MM.1S (cell line): ENCODE results near the gene CDC20.

Source experiments
- DNase-seq: peaks from one replicate; pipeline ENCODE4 v3.0.0-alpha.2; 2015
- H2AFZ ChIP-seq: fragments of 300-600 bp; sonication (generic); 2 replicates; pipeline ENCODE4 v1.6.0; 2016; ENCODE audit warnings: antibody characterized with exemption, low read length
- H3F3A ChIP-seq: fragments of 300-600 bp; sonication (generic); 2 replicates; pipeline ENCODE4 v1.6.1; 2016; ENCODE audit warnings: mild to moderate bottlenecking, antibody characterized with exemption, low read length, moderate library complexity, mixed read lengths; ENCODE audit not compliant: insufficient read depth
- H3K27ac ChIP-seq: fragments of 300-600 bp; sonication (generic); 2 replicates; pipeline ENCODE4 v1.5.1; 2016; ENCODE audit warnings: mild to moderate bottlenecking, low read length
- H3K27me3 ChIP-seq: fragments of 300-600 bp; sonication (generic); replicated peaks from 2 replicates; pipeline ENCODE4 v1.6.0; 2016; ENCODE audit warnings: low read length; ENCODE audit not compliant: insufficient read depth
- H3K36me3 ChIP-seq: fragments of 300-600 bp; sonication (generic); replicated peaks from 2 replicates; pipeline ENCODE4 v1.6.1; 2016; ENCODE audit warnings: mild to moderate bottlenecking, low read length, mixed read lengths; ENCODE audit not compliant: insufficient read depth
- H3K4me1 ChIP-seq: fragments of 300-600 bp; sonication (generic); 2 replicates; pipeline ENCODE4 v1.6.1; 2016; ENCODE audit warnings: low read length, mixed read lengths
- H3K4me2 ChIP-seq: fragments of 300-600 bp; sonication (generic); 2 replicates; pipeline ENCODE4 v1.6.0; 2016; ENCODE audit warnings: low read depth, low read length
- H3K4me3 ChIP-seq: fragments of 300-600 bp; sonication (generic); 2 replicates; pipeline ENCODE4 v1.5.1; 2016; ENCODE audit warnings: low read length, mixed read lengths
- H3K79me2 ChIP-seq: fragments of 300-600 bp; sonication (generic); 2 replicates; pipeline ENCODE4 v1.6.1; 2016; ENCODE audit warnings: mixed run types, low read length, mixed read lengths
- H3K9ac ChIP-seq: fragments of 300-600 bp; sonication (generic); 2 replicates; pipeline ENCODE4 v1.6.1; 2016; ENCODE audit warnings: low read length, mixed read lengths
- H3K9me2 ChIP-seq: fragments of 300-600 bp; sonication (generic); replicated peaks from 2 replicates; pipeline ENCODE4 v1.6.1; 2016; ENCODE audit warnings: mild to moderate bottlenecking, low read length, mixed read lengths; ENCODE audit not compliant: insufficient read depth
- H3K9me3 ChIP-seq: fragments of 300-600 bp; sonication (generic); replicated peaks from 2 replicates; pipeline ENCODE4 v1.6.1; 2016; ENCODE audit warnings: mild to moderate bottlenecking, low read length, mixed read lengths; ENCODE audit not compliant: insufficient read depth
- H4K20me1 ChIP-seq: fragments of 300-600 bp; sonication (generic); 2 replicates; pipeline ENCODE4 v1.6.1; 2016; ENCODE audit warnings: mild to moderate bottlenecking, low read length, moderate library complexity, mixed read lengths; ENCODE audit not compliant: insufficient read depth
- CTCF ChIP-seq: fragments of 300-600 bp; sonication (generic); IDR thresholded peaks from 2 replicates; pipeline ENCODE4 v1.5.1; 2016; ENCODE audit warnings: antibody characterized with exemption, low read length, mixed read lengths
- EZH2 ChIP-seq: fragments of 300-600 bp; sonication (generic); optimal IDR thresholded peaks from 2 replicates; pipeline ENCODE3; 2017; ENCODE audit warnings: low read depth, mild to moderate bottlenecking, antibody characterized with exemption, low read length, mixed read lengths
- EZH2phosphoT487 ChIP-seq: fragments of 300-600 bp; sonication (generic); IDR thresholded peaks from 2 replicates; pipeline ENCODE4 v1.6.1; 2018; ENCODE audit warnings: antibody characterized with exemption, low read length

Gene CDC20

GRCh38 chr1:43382027-43382779, 23.4 kb downstream of the CDC20 start:
- H3K4me1 ChIP-seq: no peaks in the 10 kb centered on the region
- no peaks in the 10 kb centered on the region for H3K9me2 ChIP-seq
- H3F3A ChIP-seq: no peaks in the 10 kb centered on the region
- TF ChIP-seq EZH2: no peak
- no peak for TF ChIP-seq CTCF
- TF ChIP-seq EZH2phosphoT487: no peak
- H2AFZ ChIP-seq: no peak overlapping the region
- no peaks in the 10 kb centered on the region for H3K27me3 ChIP-seq
- H3K9me3 ChIP-seq: no peaks in the 10 kb centered on the region
- H4K20me1 ChIP-seq: no peaks in the 10 kb centered on the region
- no peak overlapping the region for H3K9ac ChIP-seq
- H3K36me3 ChIP-seq: 0 out of 2 replicates have a peak, but pooled peaks cover 20% of the 10 kb centered on the region
- DNase-seq: no peak
- H3K4me2 ChIP-seq: no peak overlapping the region
- H3K4me3 ChIP-seq: no peak overlapping the region
- peaks cover 7% of the 10 kb centered on the region for H3K79me2 ChIP-seq
- H3K27ac ChIP-seq: no peak overlapping the region

GRCh38 chr1:43383449-43383848, 24.7 kb downstream of the CDC20 start:
- H3K9ac ChIP-seq: no peak overlapping the region
- no peaks in the 10 kb centered on the region for H3K9me3 ChIP-seq
- H3K27me3 ChIP-seq: no peaks in the 10 kb centered on the region
- peaks cover 20% of the 10 kb centered on the region for H3K79me2 ChIP-seq
- H2AFZ ChIP-seq: no peak overlapping the region
- TF ChIP-seq EZH2 (no peak), CTCF (no peak), EZH2phosphoT487 (no peak)
- 0 out of 2 replicates have a peak, but pooled peaks cover 20% of the 10 kb centered on the region for H3K36me3 ChIP-seq
- no peak overlapping the region for H3K27ac ChIP-seq
- DNase-seq: no peak
- no peaks in the 10 kb centered on the region for H3K9me2 ChIP-seq
- no peak overlapping the region for H3K4me3 ChIP-seq
- H3K4me2 ChIP-seq: no peak overlapping the region
- H3F3A ChIP-seq: no peaks in the 10 kb centered on the region
- H4K20me1 ChIP-seq: no peaks in the 10 kb centered on the region
- peaks cover 1% of the 10 kb centered on the region; the same call in 1 of the 2 replicates for H3K4me1 ChIP-seq

DNA sequence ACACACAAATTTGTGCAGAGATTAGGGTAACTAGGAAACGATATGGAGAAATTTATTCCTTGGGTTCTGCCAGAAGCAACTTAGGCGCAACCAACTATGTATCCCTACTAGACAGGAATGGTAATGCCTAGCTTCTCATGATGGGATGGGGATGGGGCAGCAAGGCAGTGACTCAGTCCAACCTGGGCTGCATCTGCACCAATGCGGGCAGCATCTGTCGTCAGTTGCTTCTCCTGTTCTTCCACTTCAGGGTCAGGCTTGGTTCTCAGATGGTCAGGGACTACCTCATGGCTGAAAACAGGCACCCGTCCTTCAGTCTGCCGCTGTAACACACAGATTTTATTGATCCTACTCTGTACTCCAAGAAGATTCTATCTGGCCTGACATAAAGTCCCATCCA, 27.9 kb downstream of the CDC20 start:
- Histone ChIP-seq H3K9me2 (no peaks in the 10 kb centered on the region), H3K79me2 (peaks cover 51% of the 10 kb centered on the region)

More for the DNA sequence above, 27.9 kb downstream of the CDC20 start:
- TF ChIP-seq CTCF (no peak), EZH2 (no peak), EZH2phosphoT487 (no peak)
- Histone ChIP-seq H4K20me1 (no peaks in the 10 kb centered on the region), H3K4me3 (no peak overlapping the region), H3K4me1 (peaks cover 12% of the 10 kb centered on the region; the same call in 1 of the 2 replicates), H3K27ac (no peak overlapping the region), H3K9ac (no peak overlapping the region), H3K27me3 (no peaks in the 10 kb centered on the region), H3K9me3 (no peaks in the 10 kb centered on the region), H2AFZ (no peak overlapping the region), H3K36me3 (peaks cover 20% of the 10 kb centered on the region; the same call in 1 of the 2 replicates), H3F3A (no peaks in the 10 kb centered on the region), H3K4me2 (no peak overlapping the region)
- no peak for DNase-seq
